Activated T-helper 2 cell treated with anti-CD3 and anti-CD28 coated beads, Interferon-gamma antibody, Interleukin-2, Interleukin-4, amounts not matched to agents 10 μg/mL and 5 μg/mL and 100 μg/mL, durations not matched to agents 14 hours and 24 hours and 36 hours (primary cell): Measurements from ENCODE around the gene ALKBH3. TPM values are rescaled to one million over a fixed set of nuclear protein-coding genes. Genes with fewer than 3 reads are reported as not detected.

Experiments
- DNase-seq: peaks from one replicate; pipeline ENCODE4 v3.0.0; 2021; ENCODE audit warnings: low spot score
- H3K27ac Mint-ChIP-seq: one replicate; pipeline ENCODE4 v1.8.0; 2021; ENCODE audit warnings: mixed read lengths
- H3K27me3 Mint-ChIP-seq: one replicate; pipeline ENCODE4 v1.8.0; 2021; ENCODE audit warnings: low read depth, mixed read lengths
- H3K36me3 Mint-ChIP-seq: one replicate; pipeline ENCODE4 v1.8.0; 2021; ENCODE audit warnings: low read depth, mixed read lengths
- H3K4me1 Mint-ChIP-seq: one replicate; pipeline ENCODE4 v1.8.0; 2021; ENCODE audit warnings: low read depth, mixed read lengths
- H3K4me3 Mint-ChIP-seq: one replicate; pipeline ENCODE4 v1.8.0; 2021; ENCODE audit warnings: low read depth, mild to moderate bottlenecking, moderate library complexity, mixed read lengths
- H3K9me3 Mint-ChIP-seq: one replicate; pipeline ENCODE4 v1.8.0; 2021; ENCODE audit warnings: mixed read lengths
- intact Hi-C: fragments of 100-400 bp; cut with micrococcal nuclease; formaldehyde crosslinking; loops from one replicate; pipeline ENCODE4 v1.15.1; 2023
- total RNA-seq: library from RNA; stranded (reverse); gene quantifications from 2 replicates; pipeline ENCODE4 v1.2.3, GENCODE V29; 2022

Gene ALKBH3
- total RNA-seq, 1 donor from 2014 or later, result 32.7 TPM

DNA sequence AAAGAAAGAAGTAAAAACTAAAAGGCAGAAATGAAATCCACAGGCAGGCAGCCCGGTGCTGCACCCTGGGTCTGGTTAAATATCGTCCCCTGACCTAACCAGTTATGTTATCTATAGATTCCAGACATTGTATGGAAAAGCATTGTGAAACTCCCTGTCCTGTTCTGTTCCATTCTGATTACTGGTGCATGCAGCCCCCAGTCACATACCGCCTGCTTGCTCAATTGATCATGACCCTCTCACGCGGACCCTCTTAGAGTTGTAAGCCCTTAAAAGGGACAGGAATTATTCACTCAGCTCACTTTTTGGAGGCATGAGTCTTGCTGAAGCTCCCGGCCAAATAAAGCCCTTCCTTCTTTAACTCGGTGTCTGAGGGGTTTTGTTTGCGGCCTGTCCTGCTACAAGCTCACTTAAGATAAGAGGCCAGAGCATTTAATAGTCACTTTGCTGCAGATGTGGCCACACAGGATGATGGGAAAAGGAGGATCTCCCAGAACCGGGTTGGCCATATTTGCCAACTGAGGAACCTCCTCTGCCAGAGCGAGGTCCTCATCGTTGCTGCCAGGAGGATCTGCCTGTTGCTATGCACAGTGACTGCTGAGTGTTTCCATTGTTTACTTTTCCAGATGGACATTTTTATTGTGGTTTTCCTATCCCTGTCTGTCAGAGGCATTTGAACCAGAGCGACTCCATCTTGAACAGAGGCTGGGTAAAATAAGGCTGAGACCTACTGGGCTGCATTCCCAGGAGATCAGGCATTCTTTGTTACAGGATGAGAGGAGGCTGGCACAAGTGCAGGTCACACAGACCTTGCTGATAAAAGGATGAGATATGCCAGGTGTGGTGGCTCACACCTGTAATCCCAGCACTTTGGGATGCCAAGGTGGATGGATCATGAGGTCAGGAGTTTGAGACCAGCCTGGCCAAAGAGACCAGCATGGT lies 72.0 kb downstream of the ALKBH3 start:
- Mint-ChIP-seq H3K27ac (no peak overlapping the region), H3K9me3 (no peaks in the 10 kb centered on the region), H3K36me3 (no peaks in the 10 kb centered on the region), H3K4me3 (no peak overlapping the region), H3K27me3 (peaks cover 19% of the 10 kb centered on the region), H3K4me1 (no peaks in the 10 kb centered on the region)
- intact Hi-C loops, result no loop called here
- no peak for DNase-seq

- Mint-ChIP-seq H3K36me3 (no peaks in the 10 kb centered on the region), H3K27me3 (peaks cover 19% of the 10 kb centered on the region), H3K27ac (no peak overlapping the region), H3K4me3 (no peak overlapping the region), H3K9me3 (no peaks in the 10 kb centered on the region), H3K4me1 (no peaks in the 10 kb centered on the region)
- no peak for DNase-seq
- intact Hi-C loops, result no loop called here
Measured at GRCh38 chr11:43953521-43953920, 72.9 kb downstream of the ALKBH3 start.

DNA sequence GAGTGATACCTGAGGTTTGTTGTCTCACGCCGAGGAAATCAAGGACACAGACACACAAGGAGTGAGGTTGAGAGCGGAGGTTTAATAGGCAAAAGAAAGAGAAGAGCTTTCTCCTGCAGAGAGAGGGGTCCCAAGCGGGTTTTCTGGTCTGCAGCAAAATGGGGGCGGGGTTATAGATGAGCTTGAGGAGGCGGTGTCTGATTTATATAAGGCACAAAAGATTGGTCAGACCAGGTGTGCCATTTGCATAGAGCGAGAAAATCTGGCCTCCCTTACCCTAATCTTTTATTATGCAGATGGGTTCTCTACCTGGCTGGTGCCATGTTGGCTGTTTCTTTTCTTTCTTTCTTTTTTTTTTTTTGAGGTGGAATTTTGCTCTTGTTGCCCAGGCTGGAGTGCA lies 73.6 kb downstream of the ALKBH3 start:
- H3K27me3 Mint-ChIP-seq, result peaks cover 18% of the 10 kb centered on the region
- no peak overlapping the region for H3K4me3 Mint-ChIP-seq
- intact Hi-C loops, result no loop called here
- no peak overlapping the region for H3K27ac Mint-ChIP-seq
- H3K36me3 Mint-ChIP-seq, result no peaks in the 10 kb centered on the region
- H3K9me3 Mint-ChIP-seq, result no peaks in the 10 kb centered on the region
- H3K4me1 Mint-ChIP-seq, result no peaks in the 10 kb centered on the region
- no peak for DNase-seq

- Mint-ChIP-seq H3K27ac (no peak overlapping the region), H3K36me3 (no peaks in the 10 kb centered on the region), H3K9me3 (no peaks in the 10 kb centered on the region), H3K4me1 (no peaks in the 10 kb centered on the region), H3K27me3 (peaks cover 13% of the 10 kb centered on the region), H3K4me3 (no peak overlapping the region)
- intact Hi-C loops, result no loop called here
- DNase-seq, result no peak
Measured at GRCh38 chr11:43955381-43956118, 74.9 kb downstream of the ALKBH3 start.

DNA sequence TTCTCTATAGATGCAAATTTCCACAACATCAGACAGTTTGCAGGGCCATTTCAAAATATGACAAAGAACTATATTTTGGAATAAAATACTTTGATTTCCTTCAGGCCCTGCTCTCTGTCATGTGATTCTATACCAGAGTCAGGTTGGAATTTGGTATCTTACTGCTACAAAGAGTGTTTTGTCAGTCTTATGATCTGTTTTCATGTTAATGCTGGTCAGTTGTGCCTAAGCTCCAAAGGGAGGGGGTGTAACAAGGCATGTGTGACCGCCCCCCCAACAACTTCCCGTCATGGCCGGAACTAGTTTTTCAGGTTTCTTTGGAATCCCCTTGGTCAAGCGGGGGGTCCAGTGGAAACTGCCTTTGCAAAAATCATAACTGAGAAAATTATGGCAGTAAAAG lies 76.9 kb downstream of the ALKBH3 start:
- Mint-ChIP-seq H3K4me1 (no peaks in the 10 kb centered on the region), H3K27me3 (peaks cover 22% of the 10 kb centered on the region), H3K27ac (no peak overlapping the region), H3K36me3 (no peaks in the 10 kb centered on the region), H3K9me3 (no peaks in the 10 kb centered on the region), H3K4me3 (no peak overlapping the region)
- no peak for DNase-seq
- intact Hi-C loops, result no loop called here

DNA sequence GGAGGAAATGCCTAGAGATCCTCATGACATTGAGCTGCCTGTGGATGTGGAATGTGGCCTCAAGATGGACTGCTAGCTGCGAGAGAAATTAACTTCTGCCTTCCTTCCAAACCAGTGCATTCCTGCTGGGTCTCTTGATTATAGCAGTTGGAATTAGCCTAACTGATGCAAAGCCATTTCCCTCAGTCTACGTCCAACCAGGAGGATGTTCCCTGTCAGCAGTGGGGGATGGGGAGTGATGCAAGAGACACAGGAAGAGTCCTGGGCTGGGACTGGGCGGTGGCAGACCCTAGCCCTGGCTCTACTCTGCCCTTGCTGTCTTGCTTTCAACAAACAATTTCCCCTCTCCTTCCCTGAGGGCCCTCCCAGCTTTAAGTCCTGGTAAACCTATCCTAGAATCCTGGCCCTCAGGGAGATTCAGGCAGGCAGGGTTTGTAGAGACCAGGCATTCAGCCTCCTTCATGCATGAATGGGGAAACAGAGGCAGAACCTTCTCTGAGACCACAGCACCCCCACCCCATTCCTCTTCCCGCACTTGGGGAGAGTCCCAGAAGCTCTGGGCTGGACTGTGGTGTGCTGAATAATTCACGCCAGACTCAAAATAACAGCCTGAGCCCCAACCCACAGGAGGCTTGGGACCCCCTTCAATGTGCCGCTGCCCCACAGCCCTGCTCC lies 78.8 kb downstream of the ALKBH3 start:
- Mint-ChIP-seq H3K4me3 (no peak overlapping the region), H3K9me3 (no peaks in the 10 kb centered on the region), H3K27ac (no peak overlapping the region), H3K27me3 (peaks cover 28% of the 10 kb centered on the region), H3K4me1 (no peaks in the 10 kb centered on the region), H3K36me3 (no peaks in the 10 kb centered on the region)
- intact Hi-C loops, result no loop called here
- no peak for DNase-seq

- Mint-ChIP-seq H3K9me3 (no peaks in the 10 kb centered on the region), H3K4me1 (no peaks in the 10 kb centered on the region), H3K27me3 (peaks cover 28% of the 10 kb centered on the region), H3K36me3 (no peaks in the 10 kb centered on the region), H3K27ac (no peak overlapping the region), H3K4me3 (no peak overlapping the region)
- no peak for DNase-seq
- intact Hi-C loops, result no loop called here
Measured at GRCh38 chr11:43962383-43963278, 82.0 kb downstream of the ALKBH3 start.

DNA sequence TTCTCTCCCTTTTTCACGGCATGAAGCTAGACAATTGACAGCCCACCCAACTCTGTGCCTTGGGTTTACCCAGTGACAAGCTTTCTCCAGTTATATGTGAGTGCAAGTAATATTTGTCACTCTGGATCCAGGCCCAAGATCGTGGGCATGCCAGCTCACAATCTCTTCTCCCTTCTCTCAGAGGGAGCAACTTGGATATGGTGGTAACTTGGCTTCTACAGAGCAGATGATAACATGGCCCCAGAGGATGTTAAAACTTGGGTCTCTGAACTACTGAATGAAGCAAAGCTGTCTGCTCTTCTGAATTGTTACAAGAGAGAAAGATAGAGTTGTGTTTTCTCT lies 82.6 kb downstream of the ALKBH3 start:
- Mint-ChIP-seq H3K4me3 (no peak overlapping the region), H3K4me1 (no peaks in the 10 kb centered on the region), H3K27ac (no peak overlapping the region), H3K36me3 (no peaks in the 10 kb centered on the region), H3K9me3 (no peaks in the 10 kb centered on the region), H3K27me3 (peaks cover 31% of the 10 kb centered on the region)
- intact Hi-C loops, result no loop called here
- DNase-seq, result no peak

DNA sequence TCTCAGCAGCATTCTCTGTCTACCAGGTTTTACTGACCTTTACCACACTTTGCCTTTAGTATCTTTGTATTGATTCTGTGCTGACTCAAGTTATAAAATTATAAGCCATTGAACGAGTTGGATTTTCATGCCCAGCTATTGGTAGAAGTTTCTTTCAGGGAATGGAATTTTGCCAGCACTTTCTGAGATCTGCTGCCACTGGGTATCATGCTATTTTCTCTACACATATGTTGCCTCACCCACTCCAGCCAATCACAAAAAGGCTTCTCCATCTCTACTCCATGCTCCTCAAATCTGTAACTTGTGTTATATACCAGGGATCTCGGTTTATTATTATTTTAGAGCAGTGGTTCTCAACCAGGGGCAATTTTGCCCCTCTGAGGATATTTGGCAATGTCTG lies 87.0 kb downstream of the ALKBH3 start:
- Mint-ChIP-seq H3K9me3 (no peaks in the 10 kb centered on the region), H3K27ac (no peak overlapping the region), H3K4me3 (no peak overlapping the region), H3K27me3 (peaks cover 22% of the 10 kb centered on the region), H3K4me1 (no peaks in the 10 kb centered on the region), H3K36me3 (no peaks in the 10 kb centered on the region)
- DNase-seq, result no peak
- intact Hi-C loops, result no loop called here

- H3K4me3 Mint-ChIP-seq, result no peak overlapping the region
- no peaks in the 10 kb centered on the region for H3K36me3 Mint-ChIP-seq
- H3K9me3 Mint-ChIP-seq, result no peaks in the 10 kb centered on the region
- DNase-seq, result no peak
- intact Hi-C loops, result no loop called here
- no peak overlapping the region for H3K27ac Mint-ChIP-seq
- H3K27me3 Mint-ChIP-seq, result peaks cover 19% of the 10 kb centered on the region
- no peaks in the 10 kb centered on the region for H3K4me1 Mint-ChIP-seq
Measured at GRCh38 chr11:43968719-43969118, 88.1 kb downstream of the ALKBH3 start.

- Mint-ChIP-seq H3K36me3 (no peaks in the 10 kb centered on the region), H3K27ac (no peak overlapping the region), H3K4me1 (no peaks in the 10 kb centered on the region), H3K9me3 (peaks cover 4% of the 10 kb centered on the region), H3K27me3 (peaks cover 16% of the 10 kb centered on the region), H3K4me3 (no peak overlapping the region)
- intact Hi-C loops, result no loop called here
- no peak for DNase-seq
Measured at GRCh38 chr11:43969543-43969942, 88.9 kb downstream of the ALKBH3 start.
